Hematopoietic multipotent progenitor cell treated with erythropoietin and hydrocortisone succinate and interleukin-3 and kit ligand, for 17 days (in vitro differentiated cells): ENCODE data around the gene PRIMA1.

Experiments
- DNase-seq: peaks from one replicate; pipeline ENCODE4 v3.0.0-alpha.2; 2015; ENCODE audit warnings: low spot score

Gene PRIMA1

DNA sequence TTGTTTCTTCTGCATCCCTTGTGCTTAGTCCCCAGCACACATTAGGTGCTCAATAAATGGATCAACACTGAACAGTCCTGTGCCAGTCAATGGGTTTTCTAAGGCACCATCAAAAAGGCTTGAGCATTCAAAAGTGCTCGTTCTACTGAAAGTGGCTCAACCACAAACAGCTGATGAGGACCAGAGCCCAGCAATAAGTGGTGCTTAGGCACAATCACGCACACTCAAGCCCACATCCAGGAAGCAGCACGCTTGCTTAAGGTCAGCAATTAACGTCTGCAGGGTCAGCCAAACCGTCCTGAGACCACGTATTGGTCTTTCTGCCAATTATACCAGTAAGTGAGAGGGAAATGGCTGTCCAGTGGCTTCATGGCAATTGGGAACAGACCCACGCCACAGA, 56.5 kb downstream of the PRIMA1 start:
- no peak for DNase-seq

- no peak for DNase-seq
Observed at GRCh38 chr14:93729993-93730392, 58.3 kb downstream of the PRIMA1 start.

- DNase-seq = no peak
Observed at GRCh38 chr14:93728651-93729016, 59.7 kb downstream of the PRIMA1 start.

DNA sequence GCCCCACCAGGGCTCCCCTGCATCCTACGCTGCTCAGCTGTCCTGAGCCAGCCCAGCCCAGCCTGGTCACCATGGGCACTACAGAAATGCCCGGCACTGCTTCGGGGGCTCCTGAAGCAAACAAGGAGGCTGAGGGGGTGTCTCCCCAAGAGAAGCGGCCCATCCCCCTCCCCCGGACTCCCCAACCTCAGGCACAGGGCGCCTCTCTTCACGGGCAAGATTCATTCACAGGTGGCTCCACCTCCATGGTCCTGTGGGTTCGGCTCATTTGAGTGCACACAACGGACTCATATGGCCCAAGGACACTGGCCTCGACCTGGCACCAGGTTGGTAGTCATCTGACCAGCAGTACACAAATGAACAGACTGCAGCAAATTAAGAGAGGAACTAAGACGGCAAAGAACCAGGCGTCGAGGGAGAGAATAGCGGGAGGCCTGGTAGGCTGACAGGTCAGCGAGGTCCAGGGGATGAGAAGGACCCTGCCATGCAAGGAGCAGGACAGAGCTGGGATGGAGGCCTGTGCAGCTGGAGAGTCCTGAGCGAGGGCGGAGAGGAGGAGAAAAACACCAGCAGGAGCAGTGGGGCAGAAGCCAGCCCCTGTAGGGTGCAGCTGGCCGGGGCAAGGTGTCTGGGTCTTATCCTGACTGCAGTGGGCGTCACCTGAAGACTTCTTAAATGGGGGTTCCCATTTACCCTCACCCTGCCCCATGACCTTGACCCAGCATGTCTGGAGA, 60.2 kb downstream of the PRIMA1 start:
- DNase-seq = no peak

- DNase-seq = no peak
Observed at GRCh38 chr14:93727039-93727740, 61.1 kb downstream of the PRIMA1 start.

- no peak for DNase-seq
Observed at GRCh38 chr14:93725993-93726392, 62.3 kb downstream of the PRIMA1 start.

- DNase-seq = no peak
Observed at GRCh38 chr14:93725002-93725582, 63.2 kb downstream of the PRIMA1 start.

- DNase-seq = no peak
Observed at GRCh38 chr14:93723001-93723400, 65.3 kb downstream of the PRIMA1 start.

- DNase-seq = no peak
Observed at GRCh38 chr14:93720981-93721483, 67.3 kb downstream of the PRIMA1 start.

GRCh38 chr14:93720076-93720815, 68.0 kb downstream of the PRIMA1 start:
- no peak for DNase-seq

- DNase-seq = no peak
Observed at GRCh38 chr14:93719256-93719655, 69.0 kb downstream of the PRIMA1 start.

GRCh38 chr14:93717668-93718320, 70.5 kb downstream of the PRIMA1 start:
- no peak for DNase-seq

DNA sequence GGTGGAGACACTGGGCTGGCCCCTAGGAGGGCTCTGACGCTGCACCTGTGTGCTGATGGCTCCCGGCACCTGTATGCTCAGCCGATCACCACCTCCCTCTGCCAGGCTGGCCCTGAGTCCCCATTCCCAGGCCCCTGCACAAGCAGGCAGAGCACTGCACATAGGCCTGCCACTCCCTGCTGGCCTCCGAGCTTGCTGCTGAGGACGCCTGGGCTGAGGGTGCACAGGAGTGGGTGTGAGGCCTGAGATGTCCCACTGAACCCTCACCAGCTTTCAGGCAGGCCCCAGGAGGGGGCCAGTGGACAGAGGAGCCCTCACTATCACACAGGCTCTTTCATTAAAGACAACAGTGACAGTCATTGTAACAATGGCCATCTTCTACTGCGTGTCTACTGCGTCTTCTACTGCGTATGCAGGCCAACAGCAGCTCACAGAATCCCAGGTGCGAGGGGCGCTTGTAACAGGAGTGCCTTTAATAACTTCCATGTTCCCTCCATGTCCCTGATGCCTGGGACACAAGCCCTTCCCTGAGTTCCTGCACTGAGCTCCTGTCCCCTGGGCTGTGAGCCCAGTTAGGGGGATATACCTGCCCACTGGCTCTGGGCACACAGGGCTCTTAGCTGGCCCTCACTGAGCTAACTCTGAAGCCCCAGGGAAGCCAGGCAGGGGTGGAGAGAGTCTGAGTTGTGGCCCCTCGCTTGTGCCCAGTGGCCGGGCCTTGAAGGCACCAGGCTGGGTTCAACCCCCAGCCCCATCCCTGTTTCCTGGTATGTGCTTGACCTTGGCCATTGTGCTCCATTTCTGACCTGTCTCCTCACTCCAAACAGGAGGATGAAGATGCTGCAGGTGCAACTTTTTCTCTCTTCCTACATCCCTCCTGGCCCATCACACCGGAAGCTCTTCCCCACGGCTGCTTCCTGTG, 71.3 kb downstream of the PRIMA1 start:
- DNase-seq = no peak

DNA sequence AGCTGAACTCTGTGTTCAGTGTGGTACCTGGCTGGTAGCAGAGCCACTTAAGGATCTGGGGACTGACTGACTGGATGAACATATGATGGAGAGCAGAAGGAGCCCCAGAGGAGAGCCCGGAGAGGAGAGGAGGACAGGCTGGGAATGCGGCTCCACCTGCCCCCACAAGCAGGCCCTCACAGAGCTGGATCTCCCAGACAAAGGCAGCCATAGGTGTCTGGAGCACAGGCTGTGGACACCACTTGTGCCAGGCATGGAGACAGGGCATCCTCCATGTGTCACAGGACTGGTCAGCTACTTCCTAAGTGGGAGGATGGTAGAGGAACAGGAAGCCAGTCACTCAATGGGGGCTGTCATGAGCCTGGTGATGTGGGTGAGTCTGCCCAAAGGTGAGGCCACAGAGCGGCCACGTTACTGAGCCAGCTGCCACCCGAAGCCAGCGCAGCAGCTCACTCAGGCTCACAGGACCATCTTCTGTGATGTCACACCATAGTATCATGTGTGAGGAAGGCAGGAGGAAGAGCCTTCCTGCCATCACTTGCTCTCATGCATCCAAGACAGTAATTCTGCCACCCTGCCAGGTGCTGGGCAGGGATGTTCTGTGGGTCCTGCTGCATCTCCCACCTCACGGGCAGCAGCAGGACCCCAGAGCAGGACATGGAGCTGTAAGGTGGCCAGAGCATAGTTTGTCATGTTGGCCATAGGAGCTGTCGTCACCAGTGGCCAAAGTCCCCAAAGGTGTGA, 72.1 kb downstream of the PRIMA1 start:
- no peak for DNase-seq

DNA sequence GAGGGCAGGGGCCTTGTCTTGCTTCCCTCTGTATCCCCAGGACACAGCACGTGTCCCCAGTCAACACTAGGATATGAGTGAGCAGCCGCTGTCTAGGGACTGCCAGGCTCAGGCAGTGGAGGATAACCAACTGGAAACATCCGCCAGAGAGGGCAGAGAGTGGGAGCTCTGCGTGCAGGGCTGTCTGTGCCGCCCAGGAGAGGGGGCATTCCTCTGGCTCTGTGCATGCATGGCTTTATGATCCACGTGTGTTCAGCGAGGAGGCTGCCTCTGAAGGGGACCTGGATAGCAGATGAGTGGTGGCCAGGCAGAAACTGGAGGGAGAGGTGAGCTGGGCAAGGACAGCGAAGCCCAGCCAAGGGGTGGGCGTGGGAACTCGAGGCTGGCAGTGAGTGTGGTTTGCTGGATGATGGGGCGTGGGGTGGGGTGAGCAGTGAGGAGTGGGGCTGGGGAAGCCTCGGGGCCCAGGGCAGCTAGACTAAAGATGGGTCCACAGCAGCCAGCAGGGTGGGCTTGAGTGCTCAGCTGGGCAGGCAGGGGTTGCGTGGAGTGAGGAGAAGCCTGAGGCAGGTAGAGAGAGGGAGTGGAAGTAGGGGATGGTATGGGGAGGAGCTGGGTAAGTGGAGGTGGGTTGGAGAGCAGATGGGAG, 72.9 kb downstream of the PRIMA1 start:
- DNase-seq = no peak

DNA sequence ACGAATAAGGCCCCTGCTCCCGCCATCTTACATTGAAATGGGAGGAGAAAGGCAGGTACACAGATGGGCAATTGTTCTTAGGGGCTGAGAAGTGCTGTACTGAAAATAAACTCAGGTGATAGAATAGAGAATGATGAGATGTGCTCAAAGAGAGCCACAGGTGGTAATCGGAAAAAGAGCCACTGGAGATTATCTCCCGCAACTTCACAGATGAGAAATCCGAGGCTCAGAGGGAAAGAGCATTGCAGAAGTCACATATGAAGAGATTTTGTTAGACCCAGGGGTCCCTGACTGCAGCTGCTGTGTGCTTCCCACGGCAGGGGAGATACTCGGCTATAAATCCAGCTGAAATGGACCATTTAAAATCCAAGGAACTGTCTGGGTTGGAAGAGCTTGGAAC, 73.7 kb downstream of the PRIMA1 start:
- no peak for DNase-seq

- no peak for DNase-seq
Observed at GRCh38 chr14:93713726-93714405, 74.4 kb downstream of the PRIMA1 start.

DNA sequence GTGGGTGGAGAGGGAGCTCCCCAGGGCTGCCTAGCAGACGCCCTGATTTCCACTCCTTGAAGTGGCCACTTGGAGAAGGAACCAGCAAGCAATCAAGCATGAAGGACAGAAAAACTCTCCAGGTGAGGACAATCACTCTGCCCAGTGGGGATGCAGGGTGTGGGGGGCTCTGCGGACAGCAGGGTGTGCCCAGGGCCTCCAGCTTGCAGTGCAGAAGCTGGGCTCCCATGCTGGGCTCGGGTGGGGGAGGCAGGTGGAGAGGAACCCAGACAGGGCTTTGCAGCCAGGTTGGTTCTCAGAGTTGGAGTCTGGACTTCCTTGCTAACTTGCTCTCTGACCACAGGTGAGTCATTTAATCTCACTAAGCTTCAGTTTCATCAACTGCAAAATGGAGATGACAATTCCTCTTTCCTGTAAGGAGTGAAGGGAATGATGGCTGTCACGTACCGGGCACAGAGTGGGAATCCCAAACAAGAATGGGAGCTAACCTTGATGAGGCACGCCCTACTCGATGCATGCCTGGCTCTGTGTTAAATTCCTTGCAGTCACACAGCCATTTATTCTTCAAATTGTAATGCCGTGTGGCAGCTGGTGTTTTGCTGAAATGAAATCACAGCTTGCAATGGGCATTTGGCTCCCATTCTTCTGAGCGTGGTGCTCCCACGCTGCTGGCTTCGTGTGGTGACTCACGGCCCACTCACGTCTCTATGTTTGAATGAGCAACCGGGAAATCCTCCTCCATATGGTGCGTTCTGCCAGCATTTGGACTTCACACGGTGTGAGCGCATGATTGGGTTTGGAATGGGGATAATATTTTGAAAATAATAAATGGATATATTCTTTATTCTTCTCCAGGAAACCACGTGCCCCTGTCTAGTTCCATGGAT, 75.2 kb downstream of the PRIMA1 start:
- no peak for DNase-seq
